BJ (cell line): ENCODE measurements around the gene CERK. TPM values are rescaled to one million over a fixed set of nuclear protein-coding genes. Genes with fewer than 3 reads are reported as not detected.

Source experiments
- CTCF ChIA-PET: fragments of 350-600 bp; formaldehyde crosslinking; extraction: SDS; loops from one replicate; lab custom pipeline; 2021; ENCODE audit warnings: antibody characterized with exemption, inconsistent platforms; lab: Yijun Ruan, JAX
- POLR2A ChIA-PET: fragments of 300-600 bp; sonication (Branson Sonifier 250); formaldehyde crosslinking; extraction: SDS; loops from one replicate; lab custom pipeline; 2021; ENCODE audit warnings: antibody characterized with exemption; lab: Charles Lee
- DNase-seq: peaks from one replicate; pipeline ENCODE4 v3.0.0-alpha.2; 2011; ENCODE audit warnings: low read depth
- H3K27me3 ChIP-seq: 2 replicates; pipeline ENCODE4 v1.6.0; 2011; ENCODE audit warnings: low read length; ENCODE audit not compliant: control insufficient read depth, insufficient read depth
- H3K36me3 ChIP-seq: 2 replicates; pipeline ENCODE4 v1.5.1; 2011; ENCODE audit warnings: low read length; ENCODE audit not compliant: control insufficient read depth, insufficient read depth
- H3K4me3 ChIP-seq: 2 replicates; pipeline ENCODE4 v1.5.1; 2011; ENCODE audit warnings: low read depth, mild to moderate bottlenecking, control low read depth, low read length
- polyA plus RNA-seq: library from polyadenylated mRNA; depleted of rRNA; stranded (reverse); fragments of >200 nt; gene quantifications from 2 replicates; pipeline ENCODE4 v1.2.3, GENCODE V29; 2011
- TF ChIP-seq, protein P1 (sequence below): IDR thresholded peaks from 2 replicates; pipeline ENCODE4 v1.5.1; 2011; ENCODE audit warnings: low read depth, mild to moderate bottlenecking, control low read depth, inconsistent platforms, low read length, moderate library complexity; ENCODE audit not compliant: insufficient read depth

The CERK gene
- polyA plus RNA-seq, 1 experiment = 32.6 TPM

DNA sequence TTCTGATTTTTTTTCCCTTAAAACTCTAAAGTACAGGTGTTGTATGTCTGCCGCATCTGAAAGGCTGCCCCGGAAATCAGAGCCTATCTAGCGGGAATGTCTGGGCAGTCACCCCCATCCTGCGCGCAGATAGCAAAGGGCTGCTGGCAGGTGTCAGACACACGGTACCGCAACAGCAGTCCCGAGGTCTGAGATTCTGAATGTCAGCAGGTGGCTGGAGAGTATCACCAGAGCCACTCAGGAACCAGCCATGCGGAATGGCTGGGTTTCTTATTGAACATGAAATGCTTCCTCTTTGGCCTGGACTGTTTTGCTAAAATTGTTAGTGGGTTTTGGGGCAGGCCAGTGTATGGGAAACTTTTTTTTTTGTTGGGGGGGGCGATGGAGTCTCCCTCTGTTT, 53.3 kb downstream of the CERK start:
- ChIA-PET POLR2A (no interaction called here), CTCF (no interaction called here)
- Histone ChIP-seq H3K27me3 (no peaks in the 10 kb centered on the region), H3K4me3 (no peak overlapping the region), H3K36me3 (peaks cover 14% of the 10 kb centered on the region)
- TF ChIP-seq, protein P1, sequence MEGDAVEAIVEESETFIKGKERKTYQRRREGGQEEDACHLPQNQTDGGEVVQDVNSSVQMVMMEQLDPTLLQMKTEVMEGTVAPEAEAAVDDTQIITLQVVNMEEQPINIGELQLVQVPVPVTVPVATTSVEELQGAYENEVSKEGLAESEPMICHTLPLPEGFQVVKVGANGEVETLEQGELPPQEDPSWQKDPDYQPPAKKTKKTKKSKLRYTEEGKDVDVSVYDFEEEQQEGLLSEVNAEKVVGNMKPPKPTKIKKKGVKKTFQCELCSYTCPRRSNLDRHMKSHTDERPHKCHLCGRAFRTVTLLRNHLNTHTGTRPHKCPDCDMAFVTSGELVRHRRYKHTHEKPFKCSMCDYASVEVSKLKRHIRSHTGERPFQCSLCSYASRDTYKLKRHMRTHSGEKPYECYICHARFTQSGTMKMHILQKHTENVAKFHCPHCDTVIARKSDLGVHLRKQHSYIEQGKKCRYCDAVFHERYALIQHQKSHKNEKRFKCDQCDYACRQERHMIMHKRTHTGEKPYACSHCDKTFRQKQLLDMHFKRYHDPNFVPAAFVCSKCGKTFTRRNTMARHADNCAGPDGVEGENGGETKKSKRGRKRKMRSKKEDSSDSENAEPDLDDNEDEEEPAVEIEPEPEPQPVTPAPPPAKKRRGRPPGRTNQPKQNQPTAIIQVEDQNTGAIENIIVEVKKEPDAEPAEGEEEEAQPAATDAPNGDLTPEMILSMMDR = no peak
- no peak for DNase-seq

DNA sequence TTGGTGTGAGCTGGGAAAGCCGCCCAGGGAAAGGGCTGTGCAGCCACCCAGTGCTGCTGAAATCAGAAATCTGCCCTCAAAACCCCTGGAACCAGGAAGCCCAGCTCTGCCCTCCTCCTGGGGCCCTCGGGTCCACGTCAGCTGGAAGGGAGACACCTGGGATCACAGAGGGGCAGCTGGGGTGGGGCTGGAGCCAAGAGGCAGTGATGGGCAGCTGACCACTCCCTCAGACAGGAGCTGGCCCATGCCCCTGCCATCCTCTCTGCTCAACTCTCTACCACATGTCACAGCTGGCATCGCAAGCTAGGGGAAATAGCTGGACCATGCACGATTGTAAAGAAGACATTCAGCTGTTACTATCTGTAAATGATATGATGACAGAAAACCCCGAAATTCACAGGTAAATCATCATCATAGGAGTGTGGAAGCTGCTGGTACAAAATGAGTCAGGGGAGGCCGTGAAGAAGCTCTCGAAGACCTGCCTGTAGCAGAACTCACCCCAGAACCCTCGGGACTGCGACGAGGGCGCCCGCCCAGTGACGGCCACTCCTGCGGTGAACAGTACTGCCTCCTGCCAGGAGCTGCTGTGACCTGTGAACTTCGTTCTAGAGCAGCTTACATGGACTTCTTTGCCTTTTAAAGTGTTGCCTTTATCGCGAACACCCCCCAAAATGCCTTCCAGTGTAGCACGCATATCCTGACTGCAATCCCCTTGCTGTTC, 55.9 kb downstream of the CERK start:
- DNase-seq = no peak
- ChIA-PET CTCF (interaction anchor here (0.7 to 1.3 kb wide), 3 partner anchors 11 to 560 kb away, joined by 3 to 4 read pairs (median 4); no protein-coding TSS in a partner anchor), POLR2A (no interaction called here)
- Histone ChIP-seq H3K4me3 (no peak overlapping the region), H3K27me3 (no peaks in the 10 kb centered on the region), H3K36me3 (peaks cover 1% of the 10 kb centered on the region)
- TF ChIP-seq, protein P1 = no peak

DNA sequence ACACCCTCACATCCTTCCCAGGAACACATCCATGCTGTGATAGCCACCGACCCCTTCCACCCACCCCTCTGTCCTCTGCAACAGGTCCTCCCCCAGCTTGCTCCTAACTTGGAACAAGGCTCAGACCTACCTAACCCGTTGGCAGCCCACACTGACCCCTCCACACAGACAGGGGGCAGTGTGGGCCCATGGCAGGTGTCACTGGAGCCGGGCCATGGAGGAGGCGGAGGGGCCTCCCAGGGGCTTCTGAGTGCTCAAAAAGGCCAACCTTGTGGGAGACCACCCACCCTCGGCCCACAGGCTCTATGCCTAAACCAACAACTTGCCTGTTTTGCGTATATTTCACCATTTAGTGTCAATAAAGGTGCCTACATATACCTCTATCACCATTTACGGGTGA, 57.0 kb downstream of the CERK start:
- Histone ChIP-seq H3K27me3 (no peaks in the 10 kb centered on the region), H3K4me3 (no peak overlapping the region), H3K36me3 (peaks cover 3% of the 10 kb centered on the region; the same call in 1 of the 2 replicates)
- DNase-seq = no peak
- ChIA-PET CTCF (interaction anchor here (1.2 kb wide), 1 partner anchor 119 kb away, joined by 3 read pairs; no protein-coding TSS in a partner anchor), POLR2A (no interaction called here)
- TF ChIP-seq, protein P1 = peak; percentile 32; the same call in 1 of the 2 replicates

DNA sequence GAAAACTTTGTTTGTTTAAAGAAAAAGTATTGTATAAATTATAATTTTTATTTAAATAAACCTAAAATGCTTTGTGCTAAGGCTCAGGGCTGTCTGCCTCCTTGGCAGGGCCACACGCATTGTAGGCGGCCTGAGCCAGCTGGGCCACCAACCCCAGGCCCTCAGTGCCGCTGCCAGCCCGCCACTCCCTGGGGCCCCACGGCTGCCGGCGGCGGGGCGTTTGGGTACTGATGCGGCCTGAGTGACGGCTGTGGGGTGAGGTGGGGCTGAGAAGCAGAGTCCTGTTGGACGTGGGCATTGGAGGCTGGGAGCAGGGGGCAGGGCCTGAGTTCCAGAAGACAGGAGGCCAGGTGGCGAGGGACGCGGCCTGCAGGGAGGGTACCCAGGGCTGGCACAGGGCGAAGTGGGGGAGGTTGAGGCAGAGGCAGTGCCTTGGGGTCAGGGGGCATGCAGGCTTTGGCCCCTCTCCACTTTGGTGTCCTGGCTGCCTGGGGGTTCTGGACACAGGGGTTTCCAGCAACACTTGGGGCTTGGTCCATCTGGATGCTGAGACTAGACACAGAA, 58.3 kb downstream of the CERK start:
- POLR2A ChIA-PET = no interaction called here
- CTCF ChIA-PET = no interaction called here
- Histone ChIP-seq H3K36me3 (peaks cover 3% of the 10 kb centered on the region; the same call in 1 of the 2 replicates), H3K4me3 (no peak overlapping the region), H3K27me3 (no peaks in the 10 kb centered on the region)
- no peak for DNase-seq
- TF ChIP-seq, protein P1 = no peak
